ENCODE results near the gene MAPK14. TPM values are rescaled to one million over a fixed set of nuclear protein-coding genes. Genes with fewer than 3 reads are reported as not detected.

MAPK14 gene
- total and polyA plus RNA-seq, 2 donors (not counting 3 experiments of a cell fraction or from before 2014, with no cell fraction given): 33.3 to 54.1 TPM

DNA sequence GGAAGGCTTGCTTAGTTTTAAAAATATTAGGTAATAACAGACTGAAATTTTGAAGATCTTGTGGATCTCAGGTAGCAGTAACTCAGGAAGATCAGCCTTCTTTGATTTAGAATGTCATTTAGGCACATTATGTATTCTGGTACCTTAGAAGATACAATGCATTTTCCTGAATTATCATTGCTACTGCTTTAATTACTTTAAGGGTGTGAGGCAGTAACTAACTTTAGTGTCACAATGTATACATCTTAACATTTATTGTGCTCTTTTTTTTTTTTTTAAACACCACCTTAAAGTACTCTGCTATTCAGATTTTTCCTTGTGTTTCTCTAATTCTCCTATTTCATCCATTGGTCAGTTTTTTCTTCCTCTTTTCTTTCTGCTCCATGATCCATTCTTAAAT, 13.3 kb downstream of the MAPK14 start:
- CTCF ChIA-PET: no interaction called here
- no peak overlapping the region for H3K4me3 ChIP-seq (replicated peaks in 1 of 3; ENCODE audit: insufficient read depth in 1 of 3, low read depth in 1 of 3, low read length in 3 of 3)

More for the DNA sequence above, 13.3 kb downstream of the MAPK14 start:
- DNase-seq (ENCODE audit: low read depth, low spot score) (no peak), FAIRE-seq (no peak)
- Histone ChIP-seq H3K27ac (ENCODE audit: insufficient read depth, low read depth, low read length) (no peak overlapping the region), H3K27me3 (ENCODE audit: control insufficient read depth in 2 of 2, insufficient read depth in 2 of 2, low read length in 2 of 2) (no peaks in the 10 kb centered on the region), H3K9me1 (replicated peaks; ENCODE audit: control insufficient read depth, extremely low read depth, insufficient read depth, low read length) (no peaks in the 10 kb centered on the region), H3K79me2 (ENCODE audit: control insufficient read depth, insufficient read depth, low read length) (peaks cover 94% of the 10 kb centered on the region), H3K4me2 (ENCODE audit: insufficient read depth, low read length) (no peak overlapping the region), H3K9ac (replicated peaks; ENCODE audit: extremely low read depth, insufficient read depth, low read length) (no peak overlapping the region), H2AFZ (ENCODE audit: low read depth, low read length) (no peak overlapping the region), H3K36me3 (ENCODE audit: control insufficient read depth in 2 of 2, extremely low read depth in 1 of 2, insufficient read depth in 2 of 2, low read length in 2 of 2) (no peaks in the 10 kb centered on the region), H4K20me1 (replicated peaks; ENCODE audit: control insufficient read depth, extremely low read depth, insufficient read depth, low read length) (peaks cover 13% of the 10 kb centered on the region), H3K4me1 (ENCODE audit: control insufficient read depth, extremely low read depth, insufficient read depth, low read length) (peaks cover 7% of the 10 kb centered on the region), H3K9me3 (replicated peaks; ENCODE audit: control insufficient read depth, insufficient read depth, low read length) (no peaks in the 10 kb centered on the region)
- TF ChIP-seq JUN (IDR thresholded peaks at IDR 0.05; ENCODE audit: borderline replicate concordance, insufficient read depth, insufficient read length, low read depth) (no peak), POLR2AphosphoS5 (IDR thresholded peaks at IDR 0.05; ENCODE audit: insufficient read depth, low read depth, low read length) (no peak), GATA2 (IDR thresholded peaks at IDR 0.05; ENCODE audit: insufficient read depth, insufficient read length, low read depth, low read length) (no peak), EZH2 (IDR thresholded peaks at IDR 0.05; ENCODE audit: borderline replicate concordance, low read depth, low read length, severe bottlenecking) (no peak), FOS (IDR thresholded peaks at IDR 0.05; ENCODE audit: borderline replicate concordance, insufficient read depth, low read length) (no peak), POLR2A (IDR thresholded peaks at IDR 0.05; ENCODE audit: low read depth, low read length) (no peak), MYC (IDR thresholded peaks at IDR 0.05; ENCODE audit: low read depth, low read length) (no peak)
- TF ChIP-seq, protein P1, sequence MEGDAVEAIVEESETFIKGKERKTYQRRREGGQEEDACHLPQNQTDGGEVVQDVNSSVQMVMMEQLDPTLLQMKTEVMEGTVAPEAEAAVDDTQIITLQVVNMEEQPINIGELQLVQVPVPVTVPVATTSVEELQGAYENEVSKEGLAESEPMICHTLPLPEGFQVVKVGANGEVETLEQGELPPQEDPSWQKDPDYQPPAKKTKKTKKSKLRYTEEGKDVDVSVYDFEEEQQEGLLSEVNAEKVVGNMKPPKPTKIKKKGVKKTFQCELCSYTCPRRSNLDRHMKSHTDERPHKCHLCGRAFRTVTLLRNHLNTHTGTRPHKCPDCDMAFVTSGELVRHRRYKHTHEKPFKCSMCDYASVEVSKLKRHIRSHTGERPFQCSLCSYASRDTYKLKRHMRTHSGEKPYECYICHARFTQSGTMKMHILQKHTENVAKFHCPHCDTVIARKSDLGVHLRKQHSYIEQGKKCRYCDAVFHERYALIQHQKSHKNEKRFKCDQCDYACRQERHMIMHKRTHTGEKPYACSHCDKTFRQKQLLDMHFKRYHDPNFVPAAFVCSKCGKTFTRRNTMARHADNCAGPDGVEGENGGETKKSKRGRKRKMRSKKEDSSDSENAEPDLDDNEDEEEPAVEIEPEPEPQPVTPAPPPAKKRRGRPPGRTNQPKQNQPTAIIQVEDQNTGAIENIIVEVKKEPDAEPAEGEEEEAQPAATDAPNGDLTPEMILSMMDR (IDR thresholded peaks at IDR 0.05; ENCODE audit: extremely low read depth in 1 of 2, insufficient read depth in 1 of 2, low read depth in 1 of 2, low read length in 2 of 2): no peak
- TF ChIP-seq, protein P2, sequence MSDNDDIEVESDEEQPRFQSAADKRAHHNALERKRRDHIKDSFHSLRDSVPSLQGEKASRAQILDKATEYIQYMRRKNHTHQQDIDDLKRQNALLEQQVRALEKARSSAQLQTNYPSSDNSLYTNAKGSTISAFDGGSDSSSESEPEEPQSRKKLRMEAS (IDR thresholded peaks at IDR 0.05; ENCODE audit: insufficient read depth, insufficient read length): no peak
- BruUV-seq (replicated peaks): no TSS peak
- intact Hi-C loops (cut with micrococcal nuclease) (no loop called here), dilution Hi-C loops (cut with MboI; ENCODE audit: extremely low pct_ligation_motif_present, low sequenced_read_pairs) (no loop called here)
- POLR2A ChIA-PET: no interaction called here
